HEK293 (cell line): Measurements from ENCODE around the gene SMIM12.

Experiments
- CTCF ChIA-PET: fragments of 350-600 bp; formaldehyde crosslinking; extraction: SDS; loops from one replicate; lab custom pipeline; 2021; ENCODE audit warnings: antibody characterized with exemption; lab: Yijun Ruan, JAX
- POLR2A ChIA-PET: fragments of 300-600 bp; formaldehyde crosslinking; extraction: SDS; loops from one replicate; lab custom pipeline; 2020; ENCODE audit warnings: antibody characterized with exemption, inconsistent platforms; lab: Yijun Ruan, JAX
- H3K27ac ChIP-seq: fragments of 200-500 bp; sonication (Bioruptor generic); 2 replicates; pipeline ENCODE4 v1.5.1; 2014; ENCODE audit warnings: low read depth, low read length, control low read depth, inconsistent platforms; ENCODE audit errors: extremely low read depth
- H3K36me3 ChIP-seq, 2 experiments: fragments of 200-500 bp in 1 of 2; sonication (Bioruptor generic) in 1 of 2; 1 replicate in 1 of 2; 2 replicates in 1 of 2; pipeline ENCODE4 v1.5.1; 2014 to 2017; ENCODE audit warnings: inconsistent platforms in 2 of 2, low read length in 2 of 2; ENCODE audit not compliant: control insufficient read depth in 2 of 2, insufficient read depth in 1 of 2
- H3K4me1 ChIP-seq: fragments of 200-500 bp; sonication (Bioruptor generic); 2 replicates; pipeline ENCODE4 v1.5.1; 2014; ENCODE audit warnings: mild to moderate bottlenecking, low read length, inconsistent platforms; ENCODE audit not compliant: control insufficient read depth, insufficient read depth
- H3K4me3 ChIP-seq: 2 replicates; pipeline ENCODE4 v1.5.1; 2011; ENCODE audit warnings: low read depth, mild to moderate bottlenecking, control low read depth, low read length, moderate library complexity
- H3K9me3 ChIP-seq: fragments of 200-500 bp; sonication (Bioruptor generic); 2 replicates; pipeline ENCODE4 v1.5.1; 2014; ENCODE audit warnings: low read depth, low read length, inconsistent platforms; ENCODE audit not compliant: control insufficient read depth, insufficient read depth
- FEZF1 ChIP-seq: fragments of 450-650 bp; formaldehyde crosslinking; IDR thresholded peaks from 2 replicates; pipeline ENCODE4 v1.5.1; 2016; ENCODE audit warnings: missing biosample characterization, missing genetic modification characterization
- KLF10 ChIP-seq: fragments of 450-650 bp; IDR thresholded peaks from 2 replicates; pipeline ENCODE4 v1.5.1; 2018; ENCODE audit warnings: missing biosample characterization, mild to moderate bottlenecking, missing genetic modification characterization
- KLF16 ChIP-seq: fragments of 450-650 bp; formaldehyde crosslinking; IDR thresholded peaks from 2 replicates; pipeline ENCODE4 v1.5.1; 2017; ENCODE audit warnings: missing biosample characterization, missing genetic modification characterization
- PBX3 ChIP-seq: sonication (generic); formaldehyde crosslinking; IDR thresholded peaks from 2 replicates; pipeline ENCODE4 v1.8.1; 2022; ENCODE audit warnings: mild to moderate bottlenecking, moderate library complexity, missing genetic modification reagents
- PRDM4 ChIP-seq: fragments of 450-650 bp; formaldehyde crosslinking; IDR thresholded peaks from 2 replicates; pipeline ENCODE4 v1.5.1; 2017; ENCODE audit warnings: missing biosample characterization, missing genetic modification characterization
- ZBTB6 ChIP-seq: fragments of 450-650 bp; formaldehyde crosslinking; IDR thresholded peaks from 2 replicates; pipeline ENCODE4 v1.5.1; 2017; ENCODE audit warnings: missing biosample characterization, missing genetic modification characterization
- ZNF112 ChIP-seq: fragments of 450-650 bp; formaldehyde crosslinking; IDR thresholded peaks from 2 replicates; pipeline ENCODE4 v1.5.0; 2017; ENCODE audit warnings: missing biosample characterization, missing genetic modification characterization
- ZNF138 ChIP-seq: fragments of 450-650 bp; formaldehyde crosslinking; IDR thresholded peaks from 2 replicates; pipeline ENCODE4 v1.5.1; 2016; ENCODE audit warnings: missing biosample characterization, missing genetic modification characterization, borderline replicate concordance
- ZNF155 ChIP-seq: fragments of 450-650 bp; formaldehyde crosslinking; IDR thresholded peaks from 2 replicates; pipeline ENCODE4 v1.5.1; 2016; ENCODE audit warnings: missing biosample characterization, missing genetic modification characterization
- ZNF2 ChIP-seq: fragments of 450-650 bp; formaldehyde crosslinking; IDR thresholded peaks from 2 replicates; pipeline ENCODE4 v1.5.1; 2016; ENCODE audit warnings: missing biosample characterization, missing genetic modification characterization
- ZNF362 ChIP-seq: fragments of 450-650 bp; formaldehyde crosslinking; IDR thresholded peaks from 2 replicates; pipeline ENCODE4 v1.5.1; 2016; ENCODE audit warnings: missing biosample characterization, missing genetic modification characterization
- ZNF548 ChIP-seq: fragments of 450-650 bp; formaldehyde crosslinking; IDR thresholded peaks from 2 replicates; pipeline ENCODE4 v1.5.1; 2016; ENCODE audit warnings: missing biosample characterization, missing genetic modification characterization
- ZNF623 ChIP-seq: fragments of 450-650 bp; formaldehyde crosslinking; IDR thresholded peaks from 2 replicates; pipeline ENCODE4 v1.5.1; 2016; ENCODE audit warnings: missing biosample characterization, missing genetic modification characterization
- ZNF704 ChIP-seq: fragments of 450-650 bp; formaldehyde crosslinking; IDR thresholded peaks from 2 replicates; pipeline ENCODE4 v1.5.1; 2016; ENCODE audit warnings: missing biosample characterization, missing genetic modification characterization
- ZNF76 ChIP-seq: fragments of 450-650 bp; formaldehyde crosslinking; IDR thresholded peaks from 2 replicates; pipeline ENCODE4; 2016; ENCODE audit warnings: low read depth, missing biosample characterization, missing genetic modification characterization, borderline replicate concordance
- ZNF776 ChIP-seq: fragments of 450-650 bp; formaldehyde crosslinking; IDR thresholded peaks from 2 replicates; pipeline ENCODE4 v1.5.0; 2017; ENCODE audit warnings: missing biosample characterization, missing genetic modification characterization, borderline replicate concordance
- TF ChIP-seq, protein P1 (sequence below): fragments of 450-650 bp; formaldehyde crosslinking; IDR thresholded peaks from 2 replicates; pipeline ENCODE4 v1.5.1; 2016; ENCODE audit warnings: missing biosample characterization, missing genetic modification characterization, borderline replicate concordance
- TF ChIP-seq, protein P2 (sequence below): fragments of 450-650 bp; formaldehyde crosslinking; IDR thresholded peaks from 2 replicates; pipeline ENCODE4 v1.5.1; 2016; ENCODE audit warnings: missing biosample characterization, missing genetic modification characterization

The SMIM12 gene

DNA sequence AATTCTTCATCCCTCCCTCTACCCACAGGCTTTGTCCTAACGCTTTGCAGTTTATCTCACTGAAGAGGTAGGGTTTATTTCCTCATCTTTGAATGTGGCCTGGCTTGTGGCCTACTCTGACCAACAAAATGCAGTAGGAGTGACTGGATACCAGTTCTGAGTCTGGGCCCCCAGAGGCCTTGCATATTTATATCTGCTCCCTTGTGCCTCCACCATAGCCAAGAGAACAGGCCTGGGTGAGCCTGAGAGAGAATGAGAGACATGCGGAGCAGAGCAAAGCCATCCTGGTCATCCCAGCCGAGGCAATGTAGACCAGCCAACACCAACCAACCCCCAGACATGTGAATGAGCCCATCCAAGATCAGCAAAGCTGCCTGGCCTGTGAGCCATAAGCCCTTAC is 30.3 kb downstream of the SMIM12 start:
- CTCF ChIA-PET: no interaction called here
- H3K4me1 ChIP-seq: no peaks in the 10 kb centered on the region
- no peak overlapping the region for H3K27ac ChIP-seq
- H3K9me3 ChIP-seq: no peaks in the 10 kb centered on the region
- no peak for TF ChIP-seq ZNF138 (tag by site-specific recombination)
- no peak for TF ChIP-seq ZNF2 (tag by site-specific recombination)
- no peak for TF ChIP-seq KLF10
- TF ChIP-seq PRDM4 (tag by site-specific recombination): no peak
- no peak for TF ChIP-seq FEZF1 (tag by site-specific recombination)
- no peak for TF ChIP-seq ZNF548 (tag by site-specific recombination)
- TF ChIP-seq ZNF76: no peak
- TF ChIP-seq KLF16: no peak
- no peak for TF ChIP-seq ZNF112 (tag by site-specific recombination)
- TF ChIP-seq, protein P1, sequence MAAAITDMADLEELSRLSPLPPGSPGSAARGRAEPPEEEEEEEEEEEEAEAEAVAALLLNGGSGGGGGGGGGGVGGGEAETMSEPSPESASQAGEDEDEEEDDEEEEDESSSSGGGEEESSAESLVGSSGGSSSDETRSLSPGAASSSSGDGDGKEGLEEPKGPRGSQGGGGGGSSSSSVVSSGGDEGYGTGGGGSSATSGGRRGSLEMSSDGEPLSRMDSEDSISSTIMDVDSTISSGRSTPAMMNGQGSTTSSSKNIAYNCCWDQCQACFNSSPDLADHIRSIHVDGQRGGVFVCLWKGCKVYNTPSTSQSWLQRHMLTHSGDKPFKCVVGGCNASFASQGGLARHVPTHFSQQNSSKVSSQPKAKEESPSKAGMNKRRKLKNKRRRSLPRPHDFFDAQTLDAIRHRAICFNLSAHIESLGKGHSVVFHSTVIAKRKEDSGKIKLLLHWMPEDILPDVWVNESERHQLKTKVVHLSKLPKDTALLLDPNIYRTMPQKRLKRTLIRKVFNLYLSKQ (tag by site-specific recombination): no peak
- no peak for TF ChIP-seq ZNF776
- no peak for TF ChIP-seq ZNF704 (tag by site-specific recombination)
- TF ChIP-seq, protein P2, sequence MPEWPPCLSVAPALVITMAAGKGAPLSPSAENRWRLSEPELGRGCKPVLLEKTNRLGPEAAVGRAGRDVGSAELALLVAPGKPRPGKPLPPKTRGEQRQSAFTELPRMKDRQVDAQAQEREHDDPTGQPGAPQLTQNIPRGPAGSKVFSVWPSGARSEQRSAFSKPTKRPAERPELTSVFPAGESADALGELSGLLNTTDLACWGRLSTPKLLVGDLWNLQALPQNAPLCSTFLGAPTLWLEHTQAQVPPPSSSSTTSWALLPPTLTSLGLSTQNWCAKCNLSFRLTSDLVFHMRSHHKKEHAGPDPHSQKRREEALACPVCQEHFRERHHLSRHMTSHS: no peak
- TF ChIP-seq ZNF623: no peak
- no peak overlapping the region for H3K4me3 ChIP-seq
- H3K36me3 ChIP-seq: no peaks in the 10 kb centered on the region
- POLR2A ChIA-PET: no interaction called here

GRCh38 chr1:34828611-34829010 is 30.9 kb downstream of the SMIM12 start:
- Histone ChIP-seq H3K4me1 (no peaks in the 10 kb centered on the region), H3K36me3 (no peaks in the 10 kb centered on the region), H3K9me3 (no peaks in the 10 kb centered on the region), H3K27ac (no peak overlapping the region), H3K4me3 (no peak overlapping the region)
- POLR2A ChIA-PET: no interaction called here
- TF ChIP-seq ZNF362 (no peak), ZNF155 (no peak), PBX3 (CRISPR knock-in tag) (no peak), ZBTB6 (tag by site-specific recombination) (no peak)
- CTCF ChIA-PET: no interaction called here
